DMS153 (cell line): ENCODE results near the gene APOBEC3A.
"Not testable (repeated sequence)": the region's sequence is repeated elsewhere in the genome, so short reads cannot be mapped to it uniquely, and the experiment has no call there.

Experiments
- DNase-seq: peaks from one replicate; lab custom pipeline; 2025; lab: John Stamatoyannopoulos, UW

The APOBEC3A gene

GRCh38 chr22:38943201-38943600 is 14.2 kb upstream of the APOBEC3A start:
- no peak for DNase-seq

GRCh38 chr22:38943882-38944281 is 13.5 kb upstream of the APOBEC3A start:
- DNase-seq, result no peak

GRCh38 chr22:38944653-38945052 is 12.8 kb upstream of the APOBEC3A start:
- DNase-seq, result no peak

- DNase-seq, result not testable (repeated sequence)
Measured at GRCh38 chr22:38945706-38946338, 11.6 kb upstream of the APOBEC3A start.

- DNase-seq, result no peak
Measured at GRCh38 chr22:38946771-38947170, 10.6 kb upstream of the APOBEC3A start.

- DNase-seq, result no peak
Measured at GRCh38 chr22:38947321-38948140, 9.9 kb upstream of the APOBEC3A start.

- no peak for DNase-seq
Measured at GRCh38 chr22:38948181-38948940, 9.0 kb upstream of the APOBEC3A start.

GRCh38 chr22:38949889-38950405 is 7.5 kb upstream of the APOBEC3A start:
- no peak for DNase-seq

GRCh38 chr22:38950527-38951295 is 6.7 kb upstream of the APOBEC3A start:
- no peak for DNase-seq

- DNase-seq, result no peak
Measured at GRCh38 chr22:38951734-38952133, 5.7 kb upstream of the APOBEC3A start.

- DNase-seq, result no peak
Measured at GRCh38 chr22:38952281-38952993, 5.0 kb upstream of the APOBEC3A start.

- DNase-seq, result no peak
Measured at GRCh38 chr22:38953091-38953490, 4.3 kb upstream of the APOBEC3A start.

GRCh38 chr22:38953577-38954413 is 3.6 kb upstream of the APOBEC3A start:
- no peak for DNase-seq

- DNase-seq, result no peak
Measured at GRCh38 chr22:38954414-38955043, 2.9 kb upstream of the APOBEC3A start.

GRCh38 chr22:38955250-38955905 is 2.0 kb upstream of the APOBEC3A start:
- no peak for DNase-seq

GRCh38 chr22:38955926-38956325 is 1.5 kb upstream of the APOBEC3A start:
- DNase-seq, result no peak

- no peak for DNase-seq
Measured at GRCh38 chr22:38956551-38956950, 858 bp upstream of the APOBEC3A start.

- DNase-seq, result no peak
Measured at GRCh38 chr22:38957808-38958650, 620 bp downstream of the APOBEC3A start.
